Measurements from ENCODE around the gene MYO1E.

Gene MYO1E

DNA sequence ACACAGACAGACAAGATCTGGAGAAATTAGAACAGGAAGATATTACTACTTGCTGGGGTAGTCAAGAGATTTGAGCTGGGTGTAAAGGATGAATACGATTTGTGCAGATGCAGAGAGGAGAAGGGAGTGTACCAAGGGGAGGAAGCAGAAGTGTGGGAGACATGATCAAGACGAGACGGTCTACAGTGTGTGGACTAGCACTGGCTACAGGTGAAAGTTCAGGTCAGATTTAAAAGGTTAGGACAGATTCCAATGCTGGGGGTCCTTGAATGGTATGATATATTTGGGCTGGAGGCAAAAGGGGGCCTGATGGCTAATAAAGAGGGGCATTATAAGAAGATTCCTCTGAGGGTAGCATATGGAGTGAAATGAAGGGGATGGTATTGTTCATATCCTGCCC, 154.0 kb downstream of the MYO1E start:
- Histone ChIP-seq H2AFZ (ENCODE audit: low read depth, low read length, severe bottlenecking) (no peak overlapping the region), H3K27ac (ENCODE audit: low read depth, low read length) (no peak overlapping the region), H3F3A (ENCODE audit: insufficient read depth) (peaks cover 61% of the 10 kb centered on the region), H3K9me2 (replicated peaks; ENCODE audit: insufficient read depth, low read length) (no peaks in the 10 kb centered on the region), H3K79me2 (ENCODE audit: insufficient read depth, low read length) (0 out of 2 replicates have a peak, but pooled peaks cover 6% of the 10 kb centered on the region), H3K27me3 (ENCODE audit: low read length) (no peaks in the 10 kb centered on the region), H3K4me2 (ENCODE audit: low read depth, low read length, poor library complexity, severe bottlenecking) (no peak overlapping the region), H3K9ac (ENCODE audit: low read length) (no peak overlapping the region), H4K20me1 (ENCODE audit: low read depth, low read length) (no peaks in the 10 kb centered on the region), H3K36me3 (ENCODE audit: low read length) (peaks cover 75% of the 10 kb centered on the region), H3K4me3 (ENCODE audit: insufficient read depth, low read length, poor library complexity, severe bottlenecking) (no peak overlapping the region), H3K9me3 (ENCODE audit: insufficient read depth, low read length) (no peaks in the 10 kb centered on the region)
- TF ChIP-seq CTCF (IDR thresholded peaks at IDR 0.05; ENCODE audit: insufficient read depth, low read length, poor library complexity, severe bottlenecking) (no peak), EZH2phosphoT487 (conservative IDR thresholded peaks at IDR 0.05; ENCODE audit: low read length) (no peak)

GRCh38 chr15:59217876-59218498, 154.7 kb downstream of the MYO1E start:
- Histone ChIP-seq H3K27me3 (ENCODE audit: low read length) (no peaks in the 10 kb centered on the region), H3K36me3 (ENCODE audit: low read length) (peaks cover 69% of the 10 kb centered on the region), H3K9me2 (replicated peaks; ENCODE audit: insufficient read depth, low read length) (no peaks in the 10 kb centered on the region), H3K4me2 (ENCODE audit: low read depth, low read length, poor library complexity, severe bottlenecking) (no peak overlapping the region), H3K9me3 (ENCODE audit: insufficient read depth, low read length) (no peaks in the 10 kb centered on the region), H3K79me2 (ENCODE audit: insufficient read depth, low read length) (0 out of 2 replicates have a peak, but pooled peaks cover 6% of the 10 kb centered on the region), H3F3A (ENCODE audit: insufficient read depth) (peaks cover 55% of the 10 kb centered on the region), H3K27ac (ENCODE audit: low read depth, low read length) (no peak overlapping the region), H2AFZ (ENCODE audit: low read depth, low read length, severe bottlenecking) (no peak overlapping the region), H3K9ac (ENCODE audit: low read length) (no peak overlapping the region), H3K4me3 (ENCODE audit: insufficient read depth, low read length, poor library complexity, severe bottlenecking) (no peak overlapping the region), H4K20me1 (ENCODE audit: low read depth, low read length) (no peaks in the 10 kb centered on the region)
- no peak for TF ChIP-seq CTCF (IDR thresholded peaks at IDR 0.05; ENCODE audit: insufficient read depth, low read length, poor library complexity, severe bottlenecking)
- TF ChIP-seq EZH2phosphoT487 (conservative IDR thresholded peaks at IDR 0.05; ENCODE audit: low read length) = no peak

DNA sequence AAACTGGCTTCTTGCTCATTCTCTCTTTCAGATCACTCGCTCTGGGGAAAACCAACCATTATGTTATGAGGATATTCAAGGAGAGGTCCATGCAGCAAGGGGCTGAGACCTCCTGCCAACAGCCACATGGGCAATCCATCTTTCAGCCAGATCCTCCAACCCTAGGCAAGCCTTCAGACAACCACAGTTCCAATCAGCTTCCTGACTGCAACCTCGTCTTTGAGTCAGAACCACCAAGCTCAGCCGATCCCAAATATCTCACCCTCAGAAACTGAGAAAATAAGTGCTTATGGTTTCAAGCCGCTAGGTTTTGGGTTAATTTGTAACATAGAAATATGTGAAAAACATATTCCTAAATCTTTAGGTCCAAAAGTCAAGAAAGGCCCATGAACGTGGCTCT, 155.8 kb downstream of the MYO1E start:
- Histone ChIP-seq H2AFZ (ENCODE audit: low read depth, low read length, severe bottlenecking) (no peak overlapping the region), H3K27ac (ENCODE audit: low read depth, low read length) (no peak overlapping the region), H3K79me2 (ENCODE audit: insufficient read depth, low read length) (0 out of 2 replicates have a peak, but pooled peaks cover 3% of the 10 kb centered on the region), H4K20me1 (ENCODE audit: low read depth, low read length) (no peaks in the 10 kb centered on the region), H3K9me3 (ENCODE audit: insufficient read depth, low read length) (no peaks in the 10 kb centered on the region), H3K9me2 (replicated peaks; ENCODE audit: insufficient read depth, low read length) (no peaks in the 10 kb centered on the region), H3F3A (ENCODE audit: insufficient read depth) (peaks cover 55% of the 10 kb centered on the region), H3K4me2 (ENCODE audit: low read depth, low read length, poor library complexity, severe bottlenecking) (no peak overlapping the region), H3K36me3 (ENCODE audit: low read length) (peaks cover 65% of the 10 kb centered on the region), H3K27me3 (ENCODE audit: low read length) (no peaks in the 10 kb centered on the region), H3K9ac (ENCODE audit: low read length) (no peak overlapping the region), H3K4me3 (ENCODE audit: insufficient read depth, low read length, poor library complexity, severe bottlenecking) (no peak overlapping the region)
- TF ChIP-seq EZH2phosphoT487 (conservative IDR thresholded peaks at IDR 0.05; ENCODE audit: low read length) = no peak
- no peak for TF ChIP-seq CTCF (IDR thresholded peaks at IDR 0.05; ENCODE audit: insufficient read depth, low read length, poor library complexity, severe bottlenecking)
